Measurements from ENCODE around the gene SUGCT.

DNA sequence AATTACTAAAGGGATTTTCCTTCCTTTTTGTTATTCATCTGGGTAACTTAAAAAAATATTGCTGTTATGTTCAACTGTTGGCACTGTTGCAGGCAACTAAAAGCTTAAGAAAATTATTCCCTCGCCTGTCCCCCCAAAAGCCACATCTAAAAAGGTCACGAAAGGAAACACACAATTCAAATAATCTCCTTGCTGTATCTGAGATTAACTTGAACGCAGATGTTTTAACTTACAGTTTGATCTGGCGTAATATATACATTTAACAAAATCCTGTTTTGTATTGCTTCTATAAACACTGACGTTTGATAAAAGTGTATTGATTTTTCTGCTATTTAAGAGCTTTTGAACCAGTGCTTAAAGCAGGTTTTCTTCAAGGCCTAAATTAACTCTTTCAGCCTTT is 432.1 kb downstream of the SUGCT start:
- no peak for TF ChIP-seq CTCF (conservative IDR thresholded peaks at IDR 0.05)
- no peak for TF ChIP-seq ZFX (IDR thresholded peaks at IDR 0.05)

Measured in C4-2B (cell line).